ENCODE results near the gene PLCH2. TPM values are rescaled to one million over a fixed set of nuclear protein-coding genes. Genes with fewer than 3 reads are reported as not detected.

Gene PLCH2
- total and polyA plus RNA-seq, 4 donors: 2.1 to 7.9 (median 3.4) TPM

GRCh38 chr1:2444138-2444591 is 31.9 kb upstream of the PLCH2 start:
- H3K4me3 ChIP-seq: no peak overlapping the region
- peaks cover 0 to 17% (median 0%) of the 10 kb centered on the region in 5 donors for H3K4me1 ChIP-seq (ENCODE audit: control insufficient read depth in 5 of 5, insufficient read depth in 5 of 5, low read length in 5 of 5)
- H3K36me3 ChIP-seq (ENCODE audit: control insufficient read depth in 4 of 4, insufficient read depth in 4 of 4, low read length in 4 of 4): no peaks in the 10 kb centered on the region
- H3K9ac ChIP-seq (ENCODE audit: insufficient read depth in 1 of 2, low read length in 2 of 2): no peak overlapping the region
- no peak for TF ChIP-seq CTCF (IDR thresholded peaks at IDR 0.05; ENCODE audit: control extremely low read depth, extremely low read depth)
- DNase-seq (no peak), ATAC-seq (ENCODE audit: insufficient read depth, low FRiP score) (no peak)
- H3K9me3 ChIP-seq (ENCODE audit: control insufficient read depth in 4 of 4, insufficient read depth in 3 of 4, low read length in 3 of 4): peaks cover 0 to 4% (median 0%) of the 10 kb centered on the region in 4 donors
- peaks cover 6 to 34% (median 30%) of the 10 kb centered on the region in 3 donors for H3K27me3 ChIP-seq (ENCODE audit: control insufficient read depth in 3 of 3, insufficient read depth in 3 of 3, low read length in 2 of 3)
- WGBS, 2 donors: 40 to 52% methylated on average over 22 to 27 of the region's 27 CpGs
- no peak overlapping the region for H3K27ac ChIP-seq (ENCODE audit: low read depth in 1 of 2, low read length in 1 of 2)

GRCh38 chr1:2445162-2445822 is 30.8 kb upstream of the PLCH2 start:
- ATAC-seq (ENCODE audit: insufficient read depth, low FRiP score) (no peak), DNase-seq (no peak)

GRCh38 chr1:2445823-2446215 is 30.3 kb upstream of the PLCH2 start:
- WGBS, 2 donors: 67 to 80% methylated on average over 15 of the region's 15 CpGs
- DNase-seq: no peak
- H3K9me3 ChIP-seq (ENCODE audit: control insufficient read depth in 4 of 4, insufficient read depth in 3 of 4, low read length in 3 of 4): peaks cover 0 to 4% (median 0%) of the 10 kb centered on the region in 4 donors
- no peak for ATAC-seq (ENCODE audit: insufficient read depth, low FRiP score)
- H3K4me1 ChIP-seq (ENCODE audit: control insufficient read depth in 5 of 5, insufficient read depth in 5 of 5, low read length in 5 of 5): peaks cover 0 to 17% (median 0%) of the 10 kb centered on the region in 5 donors
- H3K27me3 ChIP-seq (ENCODE audit: control insufficient read depth in 3 of 3, insufficient read depth in 3 of 3, low read length in 2 of 3): peaks cover 6 to 34% (median 30%) of the 10 kb centered on the region in 3 donors
- H3K27ac ChIP-seq (ENCODE audit: low read depth in 1 of 2, low read length in 1 of 2): no peak overlapping the region
- H3K9ac ChIP-seq (ENCODE audit: insufficient read depth in 1 of 2, low read length in 2 of 2): no peak overlapping the region
- H3K4me3 ChIP-seq: no peak overlapping the region
- no peaks in the 10 kb centered on the region for H3K36me3 ChIP-seq (ENCODE audit: control insufficient read depth in 4 of 4, insufficient read depth in 4 of 4, low read length in 4 of 4)
- no peak for TF ChIP-seq CTCF (IDR thresholded peaks at IDR 0.05; ENCODE audit: control extremely low read depth, extremely low read depth)

More at GRCh38 chr1:2445162-2445822, 30.8 kb upstream of the PLCH2 start:
- no peaks in the 10 kb centered on the region for H3K36me3 ChIP-seq (ENCODE audit: control insufficient read depth in 4 of 4, insufficient read depth in 4 of 4, low read length in 4 of 4)
- peaks cover 0 to 17% (median 0%) of the 10 kb centered on the region in 5 donors for H3K4me1 ChIP-seq (ENCODE audit: control insufficient read depth in 5 of 5, insufficient read depth in 5 of 5, low read length in 5 of 5)
- H3K9me3 ChIP-seq (ENCODE audit: control insufficient read depth in 4 of 4, insufficient read depth in 3 of 4, low read length in 3 of 4): peaks cover 0 to 4% (median 0%) of the 10 kb centered on the region in 4 donors
- no peak overlapping the region for H3K4me3 ChIP-seq
- WGBS, 2 donors: 64 to 72% methylated on average over 15 to 16 of the region's 16 CpGs
- no peak overlapping the region for H3K27ac ChIP-seq (ENCODE audit: low read depth in 1 of 2, low read length in 1 of 2)
- no peak for TF ChIP-seq CTCF (IDR thresholded peaks at IDR 0.05; ENCODE audit: control extremely low read depth, extremely low read depth)
- H3K27me3 ChIP-seq (ENCODE audit: control insufficient read depth in 3 of 3, insufficient read depth in 3 of 3, low read length in 2 of 3): peaks cover 6 to 34% (median 30%) of the 10 kb centered on the region in 3 donors
- no peak overlapping the region for H3K9ac ChIP-seq (ENCODE audit: insufficient read depth in 1 of 2, low read length in 2 of 2)
